B cell (primary cell): Measurements from ENCODE around the gene ACAN. TPM values are rescaled to one million over a fixed set of nuclear protein-coding genes. Genes with fewer than 3 reads are reported as not detected.

Experiments used
- ATAC-seq: fragments of 200-7000 bp; cut with Tn5 transposase; one replicate; pipeline ENCODE4 v1.10.0; 2021; ENCODE audit warnings: low read depth, mild to moderate bottlenecking, moderate number of reproducible peaks, moderate library complexity
- CTCF ChIA-PET: fragments of 350-600 bp; sonication (Branson Sonifier 250); formaldehyde crosslinking; loops from one replicate; lab custom pipeline; 2021; ENCODE audit warnings: antibody characterized with exemption, inconsistent platforms; lab: Charles Lee
- POLR2A ChIA-PET: fragments of 350-600 bp; sonication (Branson Sonifier 250); formaldehyde crosslinking; loops from one replicate; lab custom pipeline; 2021; ENCODE audit warnings: antibody characterized with exemption; lab: Charles Lee
- DNase-seq: peaks from one replicate; pipeline ENCODE4 v3.0.0; 2013
- H2AFZ ChIP-seq: 2 replicates; pipeline ENCODE4 v1.6.1; 2012; ENCODE audit warnings: mild to moderate bottlenecking, low read depth, low read length; ENCODE audit not compliant: insufficient read depth, poor library complexity, severe bottlenecking
- H3K27ac ChIP-seq, 2 donors: 1 replicate in 1 of 2; 2 replicates in 1 of 2; pipeline ENCODE4 v1.5.1; 2012 to 2013; ENCODE audit warnings: low read length in 2 of 2, mild to moderate bottlenecking in 2 of 2, moderate library complexity in 1 of 2
- H3K27me3 ChIP-seq, 4 experiments: fragments of 200-600 bp in 1 of 4; sonication (generic) in 1 of 4; replicated peaks in 1 of 4; 1 replicate in 2 of 4; 2 replicates in 2 of 4; pipeline versions ENCODE4 v1.6.1 to v1.7.0; 2013 to 2016; ENCODE audit warnings: low read length in 3 of 4, mild to moderate bottlenecking in 2 of 4, mixed read lengths in 1 of 4, moderate library complexity in 1 of 4; ENCODE audit not compliant: insufficient read depth in 4 of 4, control insufficient read depth in 3 of 4; ENCODE audit errors: control extremely low read depth in 1 of 4
- H3K36me3 ChIP-seq, 2 experiments: replicated peaks in 1 of 2; 1 replicate in 1 of 2; 2 replicates in 1 of 2; pipeline versions ENCODE4 v1.6.1 to v1.7.1; 2013; ENCODE audit warnings: low read length in 1 of 2; ENCODE audit not compliant: insufficient read depth in 2 of 2, control insufficient read depth in 1 of 2; ENCODE audit errors: control extremely low read depth in 1 of 2, extremely low read depth in 1 of 2
- H3K4me1 ChIP-seq, 2 donors: fragments of 200-600 bp in 1 of 2; sonication (generic) in 1 of 2; 1 replicate in 1 of 2; 2 replicates in 1 of 2; pipeline versions ENCODE4 v1.5.1 to v1.6.1; 2013 to 2017; ENCODE audit warnings: low read length in 2 of 2; ENCODE audit not compliant: control insufficient read depth in 2 of 2, insufficient read depth in 2 of 2
- H3K4me2 ChIP-seq: replicated peaks from 2 replicates; pipeline ENCODE3; 2012; ENCODE audit warnings: mild to moderate bottlenecking, low read depth, low read length; ENCODE audit not compliant: poor library complexity, severe bottlenecking
- H3K4me3 ChIP-seq, 5 experiments: fragments of 200-600 bp in 1 of 5; sonication (generic) in 1 of 5; 1 replicate in 3 of 5; 2 replicates in 2 of 5; pipeline versions ENCODE4 v1.5.1 to v1.7.0; 2011 to 2016; ENCODE audit warnings: low read length in 4 of 5, mild to moderate bottlenecking in 4 of 5, low read depth in 2 of 5, control low read depth in 1 of 5, moderate library complexity in 1 of 5; ENCODE audit not compliant: insufficient read depth in 1 of 5; ENCODE audit errors: control extremely low read depth in 1 of 5, extremely low read depth in 1 of 5
- H3K79me2 ChIP-seq: fragments of 200-600 bp; sonication (generic); one replicate; pipeline ENCODE4 v1.6.0; 2016; ENCODE audit warnings: low read length; ENCODE audit not compliant: control insufficient read depth, insufficient read depth
- H3K9ac ChIP-seq: fragments of 200-600 bp; sonication (generic); 2 replicates; pipeline ENCODE4 v1.6.1; 2017; ENCODE audit warnings: mild to moderate bottlenecking, low read length, moderate library complexity
- H3K9me3 ChIP-seq, 3 donors: one replicate each; pipeline versions ENCODE4 v1.6.1 to v1.7.1; 2013; ENCODE audit warnings: low read length in 2 of 3; ENCODE audit not compliant: control insufficient read depth in 2 of 3, insufficient read depth in 1 of 3; ENCODE audit errors: control extremely low read depth in 1 of 3
- H4K20me1 ChIP-seq: 2 replicates; pipeline ENCODE4 v1.6.0; 2012; ENCODE audit warnings: mild to moderate bottlenecking, low read length; ENCODE audit not compliant: insufficient read depth, control insufficient read depth, poor library complexity, severe bottlenecking
- H3K27ac Mint-ChIP-seq: one replicate; pipeline ENCODE4 v1.8.0; 2021; ENCODE audit warnings: mixed read lengths
- H3K27me3 Mint-ChIP-seq: one replicate; pipeline ENCODE4 v1.8.0; 2021; ENCODE audit warnings: mixed read lengths
- H3K4me1 Mint-ChIP-seq: one replicate; pipeline ENCODE4 v1.8.0; 2021; ENCODE audit warnings: mixed read lengths
- H3K4me3 Mint-ChIP-seq: one replicate; pipeline ENCODE4 v1.8.0; 2021; ENCODE audit warnings: mixed read lengths
- H3K9me3 Mint-ChIP-seq: one replicate; pipeline ENCODE4 v1.8.0; 2022; ENCODE audit warnings: mixed read lengths; ENCODE audit not compliant: insufficient read depth
- CTCF ChIP-seq: fragments of 200-600 bp; IDR thresholded peaks from one replicate; pipeline ENCODE4 v1.8.0; 2022; ENCODE audit warnings: antibody characterized with exemption, mild to moderate bottlenecking
- EZH2 ChIP-seq: IDR thresholded peaks from 2 replicates; pipeline ENCODE4 v1.6.1; 2012; ENCODE audit warnings: borderline replicate concordance, low read depth, mild to moderate bottlenecking, moderate library complexity, low read length; ENCODE audit not compliant: insufficient read depth, poor library complexity, severe bottlenecking
- WGBS: methylation state at CpG from one replicate; pipeline ENCODE4 v1.1.5; 2013; ENCODE audit warnings: missing lambda C conversion rate; ENCODE audit not compliant: insufficient coverage; 5-methylcytosine and 5-hydroxymethylcytosine counted together
- intact Hi-C: fragments of 100-400 bp; cut with micrococcal nuclease; formaldehyde crosslinking; loops from one replicate; pipeline ENCODE4 v1.10.0; 2022
- polyA plus RNA-seq: library from polyadenylated mRNA; depleted of rRNA; stranded (reverse); fragments of >200 nt; gene quantifications from 2 replicates; pipeline ENCODE4 v1.2.3, GENCODE V29; 2012
- total RNA-seq, 2 donors: library from RNA; stranded (reverse); fragments of 120-200 nt in 1 of 2; gene quantifications; 1 replicate in 1 of 2; 2 replicates in 1 of 2; pipeline versions ENCODE4 v1.2.3 to v1.2.4, GENCODE V29; 2013 to 2022

ACAN gene
- total and polyA plus RNA-seq, 2 donors (not counting 1 experiment from before 2014, with no cell fraction given): 0.01 TPM; not detected in 1

DNA sequence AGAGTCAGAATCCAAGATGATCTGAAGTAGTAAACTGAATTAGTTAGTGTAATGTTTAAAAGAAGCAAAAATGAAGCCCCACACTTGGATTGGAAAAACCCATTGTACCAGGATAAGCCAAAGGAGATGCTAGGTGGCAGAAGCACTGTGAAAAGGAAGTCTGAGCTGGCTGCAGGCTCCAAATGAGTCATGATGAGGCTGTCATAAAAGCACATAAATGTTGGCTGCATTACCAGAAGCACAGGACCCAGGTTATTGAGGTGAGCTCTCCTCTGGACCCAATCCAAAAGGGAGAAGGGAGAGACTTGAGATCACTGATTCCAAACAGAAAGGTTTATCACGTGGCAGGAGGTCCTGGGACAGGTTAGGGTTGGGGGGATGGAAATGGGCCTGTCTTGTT lies 3.2 kb upstream of the ACAN start:
- Histone ChIP-seq H3K79me2 (no peaks in the 10 kb centered on the region), H2AFZ (no peak overlapping the region), H4K20me1 (no peaks in the 10 kb centered on the region), H3K4me3 (no peak overlapping the region), H3K9me3 (no peaks in the 10 kb centered on the region), H3K27me3 (peaks cover 0 to 53% (median 24%) of the 10 kb centered on the region in 4 experiments), H3K36me3 (no peaks in the 10 kb centered on the region), H3K4me1 (peaks cover 10 to 17% of the 10 kb centered on the region in 2 donors), H3K27ac (no peak overlapping the region), H3K9ac (no peak overlapping the region), H3K4me2 (no peak overlapping the region)
- Mint-ChIP-seq H3K27me3 (peaks cover 77% of the 10 kb centered on the region), H3K4me3 (no peak overlapping the region), H3K9me3 (no peaks in the 10 kb centered on the region), H3K27ac (no peak overlapping the region), H3K4me1 (peaks cover 14% of the 10 kb centered on the region)
- no peak for TF ChIP-seq EZH2
- no peak for TF ChIP-seq CTCF
- intact Hi-C loops: no loop called here
- ATAC-seq (no peak), DNase-seq (no peak)
- ChIA-PET CTCF (no interaction called here), POLR2A (no interaction called here)
- 78% methylated on average over 1 of the region's 1 CpG for WGBS

GRCh38 chr15:88800738-88801137 lies 2.5 kb upstream of the ACAN start:
- Histone ChIP-seq H3K4me1 (peaks cover 10 to 20% of the 10 kb centered on the region in 2 donors), H3K9me3 (no peaks in the 10 kb centered on the region), H2AFZ (no peak overlapping the region), H3K79me2 (no peaks in the 10 kb centered on the region), H3K36me3 (no peaks in the 10 kb centered on the region), H3K4me2 (no peak overlapping the region), H3K27me3 (peaks cover 0 to 52% (median 26%) of the 10 kb centered on the region in 4 experiments), H3K27ac (no peak overlapping the region), H3K4me3 (no peak overlapping the region), H3K9ac (no peak overlapping the region), H4K20me1 (no peaks in the 10 kb centered on the region)
- CTCF ChIA-PET: no interaction called here
- intact Hi-C loops: no loop called here
- no peak for ATAC-seq
- TF ChIP-seq EZH2: no peak
- WGBS: 100% methylated on average over 1 of the region's 4 CpGs
- H3K27ac Mint-ChIP-seq: no peak overlapping the region
- H3K4me3 Mint-ChIP-seq: no peak overlapping the region
- H3K27me3 Mint-ChIP-seq: peaks cover 77% of the 10 kb centered on the region
- DNase-seq: no peak
- no peaks in the 10 kb centered on the region for H3K9me3 Mint-ChIP-seq
- H3K4me1 Mint-ChIP-seq: peaks cover 15% of the 10 kb centered on the region
- POLR2A ChIA-PET: no interaction called here
